Caco-2 (cell line): Measurements from ENCODE around the gene GPX6. TPM values are rescaled to one million over a fixed set of nuclear protein-coding genes. Genes with fewer than 3 reads are reported as not detected.
"Not testable (repeated sequence)": the region's sequence is repeated elsewhere in the genome, so short reads cannot be mapped to it uniquely, and the experiment has no call there.

Experiments used
- BruUV-seq: library from RNA; stranded (reverse); fragments of 400-500 nt; replicated peaks from 2 replicates; lab custom pipeline; 2021; lab: Mats Ljungman, UMichigan
- CTCF ChIA-PET: fragments of 300-600 bp; sonication (Branson Sonifier 250); formaldehyde crosslinking; loops from one replicate; lab custom pipeline; 2022; ENCODE audit warnings: antibody characterized with exemption; lab: Charles Lee
- POLR2A ChIA-PET: fragments of 300-600 bp; sonication (Branson Sonifier 250); formaldehyde crosslinking; loops from one replicate; lab custom pipeline; 2022; ENCODE audit warnings: antibody characterized with exemption; lab: Charles Lee
- DNase-seq, 2 experiments: peaks; one replicate each; pipeline versions ENCODE4 v3.0.0 to v3.0.0-alpha.2; 2020 to 2022
- H3K27me3 ChIP-seq: replicated peaks from 2 replicates; pipeline ENCODE4 v1.6.0; 2011; ENCODE audit warnings: low read length; ENCODE audit not compliant: control insufficient read depth, insufficient read depth
- H3K36me3 ChIP-seq: 2 replicates; pipeline ENCODE4 v1.5.1; 2011; ENCODE audit warnings: low read length; ENCODE audit not compliant: control insufficient read depth, insufficient read depth
- H3K4me1 ChIP-seq: fragments of 250-450 bp; sonication (Bioruptor Pico); 2 replicates; pipeline ENCODE4 v1.5.1; 2020; ENCODE audit warnings: mild to moderate bottlenecking
- H3K4me3 ChIP-seq: 2 replicates; pipeline ENCODE4 v1.5.1; 2011; ENCODE audit warnings: low read depth, mild to moderate bottlenecking, control low read depth, low read length
- H3K9me3 ChIP-seq: fragments of 250-450 bp; sonication (Bioruptor Pico); 2 replicates; pipeline ENCODE4 v1.5.1; 2020; ENCODE audit warnings: mild to moderate bottlenecking, moderate library complexity
- H3K27ac Mint-ChIP-seq: one replicate; pipeline ENCODE4 v1.8.0; 2022; ENCODE audit warnings: mixed read lengths; ENCODE audit not compliant: unreplicated experiment
- H3K27me3 Mint-ChIP-seq: one replicate; pipeline ENCODE4 v1.8.0; 2022; ENCODE audit warnings: mixed read lengths; ENCODE audit not compliant: insufficient read depth, unreplicated experiment
- H3K36me3 Mint-ChIP-seq: one replicate; pipeline ENCODE4 v1.8.0; 2022; ENCODE audit warnings: mild to moderate bottlenecking, mixed read lengths; ENCODE audit not compliant: insufficient read depth, unreplicated experiment
- H3K4me1 Mint-ChIP-seq: one replicate; pipeline ENCODE4 v1.8.0; 2022; ENCODE audit warnings: low read depth, mixed read lengths; ENCODE audit not compliant: unreplicated experiment
- H3K4me3 Mint-ChIP-seq: one replicate; pipeline ENCODE4 v1.8.0; 2022; ENCODE audit warnings: mild to moderate bottlenecking, moderate library complexity, mixed read lengths; ENCODE audit not compliant: unreplicated experiment
- H3K9me3 Mint-ChIP-seq: one replicate; pipeline ENCODE4 v1.8.0; 2022; ENCODE audit warnings: mixed read lengths; ENCODE audit not compliant: unreplicated experiment
- CTCF ChIP-seq, 2 experiments: fragments of 200-600 bp in 1 of 2; IDR thresholded peaks; 1 replicate in 1 of 2; 2 replicates in 1 of 2; pipeline versions ENCODE4 v1.5.1 to v1.8.0; 2011 to 2022; ENCODE audit warnings: antibody characterized with exemption in 1 of 2, control low read depth in 1 of 2, inconsistent platforms in 1 of 2, low read depth in 1 of 2, low read length in 1 of 2, mild to moderate bottlenecking in 1 of 2, moderate library complexity in 1 of 2; ENCODE audit not compliant: insufficient read depth in 1 of 2, severe bottlenecking in 1 of 2, unreplicated experiment in 1 of 2
- intact Hi-C: fragments of 100-400 bp; cut with micrococcal nuclease; formaldehyde crosslinking; loops from one replicate; pipeline ENCODE4 v1.10.0; 2022; ENCODE audit not compliant: unreplicated experiment
- total RNA-seq: library from RNA; stranded (reverse); gene quantifications from 2 replicates; pipeline ENCODE4 v1.2.3, GENCODE V29; 2022

Gene GPX6
- total RNA-seq, 1 experiment from 2014 or later: not detected

- no peaks in the 10 kb centered on the region for H3K27me3 ChIP-seq
- BruUV-seq: no TSS peak
- no peaks in the 10 kb centered on the region for H3K36me3 ChIP-seq
- Mint-ChIP-seq H3K27ac (no peak overlapping the region), H3K4me3 (no peak overlapping the region), H3K9me3 (no peaks in the 10 kb centered on the region), H3K27me3 (peaks cover 1% of the 10 kb centered on the region), H3K36me3 (no peaks in the 10 kb centered on the region), H3K4me1 (peaks cover 11% of the 10 kb centered on the region)
- CTCF ChIA-PET: no interaction called here
- DNase-seq: no peak
- POLR2A ChIA-PET: no interaction called here
- no peaks in the 10 kb centered on the region for H3K9me3 ChIP-seq
- no peak overlapping the region for H3K4me3 ChIP-seq
- peaks cover 4% of the 10 kb centered on the region; the same call in 1 of the 2 replicates for H3K4me1 ChIP-seq
- intact Hi-C loops: no loop called here
- TF ChIP-seq CTCF (IDR thresholded peaks at IDR 0.05; ENCODE audit: insufficient read depth in 1 of 2, low read depth in 1 of 2, low read length in 1 of 2, severe bottlenecking in 1 of 2, unreplicated experiment in 1 of 2): no peak
Observed at GRCh38 chr6:28551891-28552666, 36.5 kb upstream of the GPX6 start.

GRCh38 chr6:28547003-28547402 is 31.4 kb upstream of the GPX6 start:
- H3K27ac Mint-ChIP-seq, H3K4me1 Mint-ChIP-seq, BruUV-seq, CTCF ChIA-PET, H3K36me3 ChIP-seq, intact Hi-C loops, H3K27me3 ChIP-seq, DNase-seq, H3K36me3 Mint-ChIP-seq, H3K4me1 ChIP-seq, H3K27me3 Mint-ChIP-seq, POLR2A ChIA-PET, H3K9me3 Mint-ChIP-seq, H3K4me3 Mint-ChIP-seq, H3K9me3 ChIP-seq, H3K4me3 ChIP-seq: not testable (repeated sequence)

GRCh38 chr6:28545955-28546354 is 30.4 kb upstream of the GPX6 start:
- no peaks in the 10 kb centered on the region for H3K36me3 ChIP-seq
- no peaks in the 10 kb centered on the region for H3K4me1 ChIP-seq
- no peak for DNase-seq
- H3K9me3 Mint-ChIP-seq: no peaks in the 10 kb centered on the region
- ChIA-PET POLR2A (no interaction called here), CTCF (no interaction called here)
- peaks cover 8% of the 10 kb centered on the region for H3K4me1 Mint-ChIP-seq
- BruUV-seq: no TSS peak
- no peaks in the 10 kb centered on the region for H3K9me3 ChIP-seq
- H3K4me3 Mint-ChIP-seq: no peak overlapping the region
- peaks cover 9% of the 10 kb centered on the region for H3K36me3 Mint-ChIP-seq
- TF ChIP-seq CTCF (IDR thresholded peaks at IDR 0.05; ENCODE audit: insufficient read depth in 1 of 2, low read depth in 1 of 2, low read length in 1 of 2, severe bottlenecking in 1 of 2, unreplicated experiment in 1 of 2): no peak
- intact Hi-C loops: no loop called here
- no peak overlapping the region for H3K4me3 ChIP-seq
- no peak overlapping the region for H3K27ac Mint-ChIP-seq
- peaks cover 4% of the 10 kb centered on the region for H3K27me3 Mint-ChIP-seq
- no peaks in the 10 kb centered on the region for H3K27me3 ChIP-seq
